GM21529 (cell line): ENCODE measurements around the gene ARMH3.
"Not testable (repeated sequence)": the region's sequence is repeated elsewhere in the genome, so short reads cannot be mapped to it uniquely, and the experiment has no call there.

Source experiments
- ATAC-seq: cut with Tn5 transposase; IDR thresholded peaks from one replicate; pipeline ENCODE4 v1.9.1; 2021; ENCODE audit not compliant: unreplicated experiment

Gene ARMH3

DNA sequence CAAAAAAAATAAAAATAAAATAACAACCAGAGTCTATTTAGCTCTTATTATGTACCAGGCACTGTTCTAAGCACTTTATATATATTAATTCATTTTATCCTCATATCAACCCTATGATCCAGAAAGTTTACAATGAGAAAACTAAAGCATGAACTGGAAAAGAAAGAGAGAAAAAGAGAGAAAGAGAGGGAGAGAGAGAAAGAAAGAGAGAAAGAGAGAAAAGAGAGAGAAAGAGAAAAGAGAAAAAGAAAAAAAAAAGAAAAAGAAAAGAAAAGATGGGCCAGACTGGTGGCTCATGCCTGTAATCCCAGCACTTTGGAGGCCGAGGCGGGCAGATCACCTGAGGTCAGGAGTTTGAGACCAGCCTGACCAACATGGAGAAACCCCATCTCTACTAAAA lies 9.9 kb downstream of the ARMH3 start:
- ATAC-seq: no peak

DNA sequence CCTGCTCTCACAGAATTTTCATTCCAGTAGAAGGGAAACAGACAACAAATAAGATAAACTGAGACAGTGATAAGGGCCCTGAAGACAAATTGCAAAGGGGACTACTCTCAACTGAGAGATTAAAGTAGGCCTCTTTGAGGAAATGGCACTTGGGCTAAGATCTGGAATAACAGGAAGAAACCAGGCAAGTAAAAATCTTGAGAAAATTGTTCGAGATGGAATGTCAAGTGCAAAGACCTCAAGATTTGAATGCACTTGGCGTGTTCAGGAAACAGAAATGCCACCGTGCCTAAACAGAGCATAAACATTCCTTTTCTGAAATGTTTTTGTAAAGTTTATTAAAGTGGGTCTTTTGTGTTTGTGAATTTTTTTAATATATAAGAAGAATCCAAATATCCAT lies 10.7 kb downstream of the ARMH3 start:
- no peak for ATAC-seq

DNA sequence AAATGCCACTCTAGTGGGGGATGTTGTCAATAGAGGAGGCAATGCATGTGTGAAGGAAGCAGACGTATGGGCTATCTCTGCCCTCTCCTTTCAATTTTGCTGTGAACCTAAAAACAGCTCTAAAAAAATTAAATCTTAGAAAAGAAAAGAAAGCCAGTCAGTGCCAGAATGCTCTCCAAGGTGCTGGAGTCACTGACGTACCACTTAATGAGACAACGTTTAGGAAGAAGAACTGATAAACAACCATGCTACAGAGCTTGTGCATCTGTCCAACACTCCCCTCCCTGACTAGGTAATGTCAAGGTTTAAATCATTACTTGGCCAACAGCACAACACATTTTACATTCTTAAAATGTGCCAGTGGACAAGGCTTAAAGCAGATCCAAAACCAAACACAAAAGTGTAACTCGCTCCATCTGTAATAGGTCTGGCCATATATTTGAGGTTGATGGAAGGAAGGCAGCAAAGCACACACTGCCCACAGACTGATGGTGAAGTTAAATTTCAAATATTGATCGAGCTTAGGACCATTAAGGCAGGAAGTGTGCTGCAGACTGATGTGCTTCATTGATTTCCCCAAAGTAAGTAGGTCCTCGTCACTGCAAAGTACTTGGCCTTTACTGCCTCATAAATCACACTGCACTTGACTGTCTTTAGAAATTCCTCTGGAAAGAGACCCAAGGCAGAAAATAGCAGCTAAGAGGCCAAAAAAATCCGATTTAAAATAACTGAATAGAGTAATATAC lies 15.5 kb downstream of the ARMH3 start:
- no peak for ATAC-seq

DNA sequence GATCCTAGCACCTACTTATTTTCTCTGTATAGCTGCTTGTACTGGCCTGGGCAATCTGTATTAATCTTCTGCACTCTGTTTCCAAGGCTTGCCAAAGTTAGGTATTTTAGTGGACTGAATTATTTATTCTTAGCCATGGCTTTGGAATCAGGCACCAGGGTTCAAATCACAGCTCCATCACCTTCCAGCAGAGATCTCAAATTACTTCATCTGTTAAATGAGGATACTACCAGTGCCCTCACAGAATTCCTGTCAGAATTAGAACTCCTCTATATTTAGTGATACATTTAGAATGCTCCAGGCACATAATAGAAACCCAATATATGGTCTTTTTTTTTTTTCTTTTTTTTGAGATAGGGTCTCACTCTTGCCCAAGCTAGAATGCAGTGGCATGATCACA lies 17.6 kb downstream of the ARMH3 start:
- no peak for ATAC-seq

DNA sequence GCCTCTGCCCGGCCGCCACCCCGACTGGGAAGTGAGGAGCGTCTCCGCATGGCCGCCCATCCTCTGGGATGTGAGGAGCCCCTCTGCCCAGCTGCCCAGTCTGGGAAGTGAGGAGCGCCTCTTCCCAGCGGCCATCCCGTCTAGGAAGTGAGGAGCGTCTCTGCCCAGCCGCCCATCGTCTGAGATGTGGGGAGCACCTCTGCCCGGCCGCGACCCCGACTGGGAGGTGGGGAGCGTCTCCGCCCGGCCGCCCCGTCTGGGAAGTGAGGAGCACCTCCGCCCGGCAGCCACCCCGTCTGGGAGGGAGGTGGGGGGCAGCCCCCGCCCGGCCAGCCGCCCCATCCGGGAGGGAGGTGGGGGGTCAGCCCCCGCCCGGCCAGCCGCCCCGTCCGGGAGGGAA lies 20.2 kb downstream of the ARMH3 start:
- ATAC-seq: not testable (repeated sequence)

DNA sequence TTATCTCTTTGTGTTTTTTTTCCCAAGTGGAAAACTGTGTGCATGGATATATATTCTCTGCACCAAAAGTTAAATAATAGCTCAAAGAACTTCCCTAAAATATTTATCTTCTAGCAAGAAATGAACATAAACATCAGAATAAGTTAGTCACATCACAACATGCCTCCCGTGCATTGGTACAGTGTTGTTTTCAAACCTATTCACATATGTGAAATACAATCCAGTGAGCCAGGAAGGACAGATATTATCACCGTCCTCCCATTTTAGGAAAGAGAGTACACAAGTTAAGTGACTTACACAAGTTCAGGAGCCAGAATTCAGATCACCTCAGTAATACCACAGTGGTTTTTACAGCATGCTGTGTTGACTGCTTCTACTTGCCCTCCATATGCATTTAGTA lies 22.2 kb downstream of the ARMH3 start:
- no peak for ATAC-seq

DNA sequence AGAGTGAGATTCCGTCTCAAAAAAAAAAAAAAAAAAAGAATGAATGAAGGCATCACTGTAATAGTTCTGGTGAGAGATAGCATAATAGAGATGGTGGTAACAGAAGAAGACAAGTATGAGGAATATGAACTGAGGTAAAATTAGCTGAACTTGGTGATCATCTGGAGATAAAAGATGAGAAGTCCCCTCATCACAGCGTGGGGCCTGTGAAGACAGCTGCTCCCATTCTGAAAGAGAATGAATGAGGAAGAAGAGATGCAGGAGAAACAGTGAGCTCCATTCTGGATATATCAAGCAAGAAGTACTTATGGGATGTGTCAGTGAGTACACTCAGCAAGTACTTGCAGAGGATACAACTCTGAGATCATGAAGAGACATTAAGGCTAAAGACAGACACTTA lies 28.7 kb downstream of the ARMH3 start:
- no peak for ATAC-seq

DNA sequence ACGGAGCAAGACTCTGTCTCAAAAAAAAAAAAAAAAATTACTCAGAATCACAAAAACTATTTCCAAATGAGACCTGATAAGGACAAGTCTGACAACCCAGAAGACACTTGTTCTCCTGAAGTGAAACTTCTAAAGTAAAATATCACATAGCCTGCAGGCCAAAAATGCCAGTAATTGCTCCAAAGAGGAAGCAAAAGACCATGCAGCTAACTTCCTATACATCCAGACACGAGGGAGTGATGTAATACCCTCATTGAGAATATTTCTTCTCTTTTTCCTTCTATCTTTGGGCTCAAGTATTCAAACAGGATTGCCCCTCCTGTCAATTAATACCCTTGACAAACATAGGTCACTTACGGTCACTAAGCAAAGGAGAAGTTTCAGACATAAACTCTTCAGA lies 31.2 kb downstream of the ARMH3 start:
- no peak for ATAC-seq

DNA sequence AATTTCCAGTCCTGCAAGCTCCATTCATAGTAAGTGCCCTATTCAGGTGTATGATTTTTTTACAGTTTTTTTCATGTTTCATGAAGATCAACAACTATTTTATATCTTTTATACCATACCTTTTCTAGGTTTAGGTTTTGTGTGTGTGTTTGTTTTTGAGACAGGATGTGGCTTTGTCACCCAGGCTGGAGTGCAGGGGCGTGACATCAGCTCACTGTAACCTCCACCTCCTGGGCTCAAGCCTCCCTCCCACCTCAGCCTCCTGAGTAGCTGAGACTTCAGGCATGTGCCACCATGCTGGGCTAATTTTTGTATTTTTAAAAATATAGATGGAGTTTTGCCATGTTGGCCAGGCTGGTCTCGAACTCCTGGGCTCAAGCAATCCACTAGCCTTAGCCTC lies 35.0 kb downstream of the ARMH3 start:
- no peak for ATAC-seq

DNA sequence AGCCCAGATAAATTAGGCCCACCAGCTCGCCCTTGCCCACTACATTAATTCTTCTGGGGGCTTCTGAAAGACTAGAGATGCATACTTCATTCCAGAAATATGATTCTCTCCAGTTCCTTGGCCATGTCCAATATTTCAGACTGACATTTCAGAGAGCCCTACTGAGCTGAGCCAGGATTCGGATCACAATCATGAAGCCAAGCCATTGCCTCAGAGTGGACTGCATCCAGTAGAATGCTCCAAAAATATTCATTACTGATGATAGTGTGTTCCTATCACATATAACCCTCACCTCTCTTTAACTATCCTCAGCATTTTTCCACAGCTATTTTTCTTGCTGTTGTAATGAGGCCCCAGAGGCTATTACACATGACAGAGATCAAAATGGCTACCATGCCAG lies 38.7 kb downstream of the ARMH3 start:
- no peak for ATAC-seq

DNA sequence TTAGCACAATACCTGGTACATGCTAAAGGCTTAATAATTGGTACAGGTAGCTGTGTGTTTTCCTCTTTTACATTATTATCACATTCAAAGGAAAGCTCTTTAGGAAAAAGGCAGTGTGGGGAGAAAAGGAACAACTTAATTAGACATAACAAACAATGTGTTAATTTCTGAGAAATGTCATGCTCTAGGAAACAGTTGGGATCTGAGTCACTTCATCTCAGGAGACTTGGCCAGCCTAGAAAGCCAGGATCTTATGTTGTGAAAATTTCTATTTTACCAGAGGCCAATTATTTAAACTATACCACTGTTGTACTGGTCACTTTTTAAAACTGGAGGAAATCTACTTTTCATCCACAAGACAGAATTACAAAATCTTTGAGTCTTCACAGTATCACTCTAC lies 39.6 kb downstream of the ARMH3 start:
- ATAC-seq: no peak

DNA sequence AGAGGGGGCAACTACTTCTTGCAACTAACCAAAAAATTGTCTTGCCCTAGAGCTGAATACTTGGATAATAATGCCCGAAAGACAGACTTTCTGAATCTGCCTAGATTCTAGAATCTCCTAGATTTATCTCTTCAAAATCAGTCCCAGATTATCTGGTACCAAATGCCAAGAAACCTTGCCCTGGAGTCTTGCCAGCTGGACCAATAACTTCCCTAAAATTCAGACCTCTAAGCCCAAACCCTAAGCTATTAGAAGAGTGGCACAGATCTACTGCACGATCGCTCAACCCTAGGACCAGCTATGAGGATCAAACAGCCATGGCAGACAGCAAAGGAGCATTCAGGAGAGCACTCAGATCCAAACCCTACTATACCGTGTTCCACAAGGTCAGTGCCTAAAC lies 45.0 kb downstream of the ARMH3 start:
- no peak for ATAC-seq

DNA sequence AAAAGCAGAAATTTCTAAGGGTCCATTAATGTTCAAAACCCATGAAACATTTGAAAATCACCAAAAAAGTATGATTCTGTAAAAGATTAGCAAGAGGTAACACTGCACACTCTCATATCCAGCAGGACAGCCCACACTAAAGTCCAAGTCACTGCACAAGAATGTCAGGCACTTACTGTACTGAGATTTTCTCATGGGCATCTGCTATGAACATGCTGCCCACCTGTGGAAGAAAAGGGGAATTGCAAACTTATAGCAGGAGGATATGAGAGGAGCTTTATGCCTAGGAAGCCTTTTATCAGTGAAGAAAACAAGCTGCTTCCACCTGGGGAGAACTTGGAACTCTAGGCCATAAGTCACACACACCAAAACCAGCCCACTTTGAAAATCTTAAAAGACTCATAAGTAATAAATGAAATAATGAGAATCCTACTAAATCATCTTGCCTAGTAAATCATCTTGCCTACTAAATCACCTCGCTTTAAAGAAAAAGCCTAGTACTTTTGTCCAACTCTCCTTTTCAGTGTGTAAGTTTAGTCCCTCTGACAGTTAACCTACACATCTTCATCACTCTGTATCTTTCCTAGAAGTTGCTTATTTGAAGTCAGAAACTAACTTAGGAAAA lies 46.1 kb downstream of the ARMH3 start:
- ATAC-seq: no peak

DNA sequence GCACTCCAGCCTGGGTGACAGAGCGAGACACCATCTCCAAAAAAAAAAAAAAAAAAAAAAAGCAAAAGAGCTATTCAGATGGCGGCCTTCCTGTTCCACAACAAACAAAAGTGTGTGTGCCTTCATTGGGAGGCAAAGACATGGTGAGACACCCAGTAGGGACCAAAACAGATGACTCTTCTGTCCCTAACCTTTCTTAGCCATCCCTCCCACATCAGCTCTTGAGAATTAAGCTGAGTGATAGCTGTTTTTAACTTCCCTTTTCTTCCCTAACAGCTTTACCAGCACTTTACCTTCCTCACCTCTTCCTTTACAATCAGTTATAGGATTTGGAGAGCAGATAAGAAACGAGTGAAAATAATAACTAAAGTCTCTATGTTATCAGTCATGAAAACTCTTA lies 48.2 kb downstream of the ARMH3 start:
- no peak for ATAC-seq

DNA sequence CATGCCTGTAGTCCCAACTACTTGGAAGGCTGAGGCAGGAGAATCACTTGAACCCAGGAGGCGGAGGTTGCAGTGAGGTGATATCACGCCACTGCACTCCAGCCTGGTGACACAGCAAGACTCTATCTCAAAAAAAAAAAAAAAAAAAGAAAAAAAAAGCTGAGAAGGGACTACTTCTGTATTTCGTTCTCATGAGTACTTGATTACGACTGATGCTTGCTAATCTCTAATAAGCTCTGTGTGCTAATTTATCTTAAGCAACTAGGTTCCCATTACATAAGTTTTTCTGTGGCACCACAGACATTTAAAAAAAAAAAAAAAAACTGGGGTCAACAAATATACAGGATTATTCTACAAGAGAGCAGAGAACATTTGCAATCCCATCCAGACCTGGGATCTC lies 48.9 kb downstream of the ARMH3 start:
- ATAC-seq: not testable (repeated sequence)

DNA sequence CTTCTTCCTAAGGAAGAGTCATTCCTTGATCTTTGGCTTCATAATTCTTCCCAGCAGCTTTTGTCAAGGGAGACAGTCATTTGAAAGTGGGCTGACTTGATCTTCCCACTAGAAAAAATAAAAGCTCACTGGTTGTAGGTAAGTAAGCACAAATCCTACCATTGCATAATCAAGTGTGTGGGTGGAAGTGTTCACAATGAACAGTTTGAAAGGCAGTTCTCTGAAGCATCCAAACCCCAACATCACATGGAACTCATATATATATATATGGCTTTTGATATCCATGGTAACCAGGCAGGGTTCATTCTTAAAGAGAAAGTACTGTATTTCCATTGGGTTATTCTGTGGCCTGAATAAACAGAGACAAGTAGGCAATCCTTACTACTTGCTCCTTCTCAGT lies 51.6 kb downstream of the ARMH3 start:
- ATAC-seq: no peak

DNA sequence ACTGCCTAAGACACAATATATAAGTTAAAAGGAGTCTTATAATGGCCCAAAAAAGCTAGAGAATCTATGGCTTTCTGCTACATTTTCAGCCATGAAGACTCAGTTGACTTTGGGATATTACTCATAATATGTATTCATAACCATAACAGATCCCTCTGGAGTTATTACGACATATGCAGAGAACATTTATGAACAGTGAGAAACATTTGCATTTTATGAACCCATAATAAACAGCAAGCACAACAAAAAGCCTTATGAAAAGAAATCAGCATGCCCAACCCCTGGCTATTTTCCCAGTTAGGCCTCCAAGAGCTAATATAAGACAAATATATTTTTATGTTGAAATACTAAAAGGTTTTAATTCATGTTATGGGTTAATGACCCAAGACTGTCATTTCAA lies 52.4 kb downstream of the ARMH3 start:
- no peak for ATAC-seq

DNA sequence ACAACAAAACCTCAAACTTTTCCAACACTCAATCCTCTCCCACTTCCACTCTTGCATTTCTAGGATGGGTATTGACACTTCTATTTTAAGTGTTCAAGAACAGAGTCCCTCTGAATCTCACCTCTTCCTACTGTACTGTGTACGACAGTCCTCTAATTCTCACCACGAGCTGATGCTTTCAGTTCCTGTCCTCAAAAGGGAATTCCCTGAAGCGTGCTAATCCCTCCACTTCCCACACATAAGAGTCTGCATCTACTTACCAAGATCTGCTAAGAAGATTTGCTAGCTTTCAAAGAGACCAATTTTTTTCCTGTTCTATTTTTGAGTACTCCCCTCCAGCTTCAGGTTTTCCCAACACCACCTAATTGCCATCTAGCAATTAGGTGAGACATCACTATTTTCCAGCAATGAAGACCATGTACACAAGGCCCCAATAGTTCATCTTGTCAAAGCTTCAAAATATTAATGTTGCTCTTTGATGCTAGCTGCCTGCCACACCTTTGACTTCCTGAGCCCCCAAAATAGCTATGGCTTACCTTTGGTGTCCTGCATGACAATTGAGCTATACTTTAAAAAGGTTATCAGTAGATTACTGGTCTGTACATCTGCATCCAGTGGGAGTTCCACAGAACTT lies 54.4 kb downstream of the ARMH3 start:
- peak; percentile 78 for ATAC-seq

DNA sequence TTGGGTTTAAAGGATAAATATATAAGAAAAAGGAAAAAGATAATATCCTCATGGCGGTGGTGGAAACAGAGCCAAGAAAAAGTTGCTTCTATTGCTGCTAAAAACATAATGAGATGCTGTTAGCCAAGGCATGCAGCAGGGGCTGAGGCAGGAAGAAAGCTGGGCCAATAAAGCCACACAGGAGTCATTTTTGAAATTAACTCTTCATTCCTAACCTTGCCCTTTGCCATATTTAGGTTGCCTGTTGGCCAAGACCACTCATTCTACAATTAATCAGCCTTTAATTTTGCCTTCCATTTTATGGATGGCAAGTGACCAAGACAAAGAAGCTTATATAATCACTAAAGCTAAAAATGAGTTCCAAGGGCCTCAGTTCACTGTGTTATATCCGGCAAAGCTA lies 58.2 kb downstream of the ARMH3 start:
- ATAC-seq: no peak

DNA sequence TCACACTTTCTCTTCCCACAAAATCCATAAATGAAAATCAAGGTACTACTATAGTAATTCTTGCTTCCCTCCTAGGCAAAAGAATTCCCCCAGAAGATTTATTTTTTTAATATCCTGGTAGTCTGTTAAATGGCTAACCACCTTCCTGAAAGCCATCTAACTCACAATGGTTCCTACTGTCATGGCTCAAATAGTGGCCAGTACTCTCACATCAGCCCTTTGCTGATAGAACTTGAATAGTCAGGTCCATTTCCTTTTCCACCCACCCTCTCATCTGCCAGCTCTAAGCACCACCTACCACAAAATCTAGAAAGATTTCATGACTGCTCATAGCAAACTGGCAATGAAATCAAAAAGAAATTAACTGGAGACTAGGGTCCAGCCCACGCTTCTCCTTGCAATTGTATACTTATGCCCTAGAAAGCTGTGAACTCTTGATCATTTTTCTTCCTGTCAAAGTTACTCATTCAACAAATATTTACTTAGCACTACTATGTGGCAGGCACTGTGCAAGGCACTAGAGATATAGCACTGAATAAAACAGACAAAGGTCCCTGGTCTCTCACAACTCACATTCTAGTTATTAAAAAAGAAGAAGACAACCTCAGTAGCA lies 60.4 kb downstream of the ARMH3 start:
- ATAC-seq: no peak

DNA sequence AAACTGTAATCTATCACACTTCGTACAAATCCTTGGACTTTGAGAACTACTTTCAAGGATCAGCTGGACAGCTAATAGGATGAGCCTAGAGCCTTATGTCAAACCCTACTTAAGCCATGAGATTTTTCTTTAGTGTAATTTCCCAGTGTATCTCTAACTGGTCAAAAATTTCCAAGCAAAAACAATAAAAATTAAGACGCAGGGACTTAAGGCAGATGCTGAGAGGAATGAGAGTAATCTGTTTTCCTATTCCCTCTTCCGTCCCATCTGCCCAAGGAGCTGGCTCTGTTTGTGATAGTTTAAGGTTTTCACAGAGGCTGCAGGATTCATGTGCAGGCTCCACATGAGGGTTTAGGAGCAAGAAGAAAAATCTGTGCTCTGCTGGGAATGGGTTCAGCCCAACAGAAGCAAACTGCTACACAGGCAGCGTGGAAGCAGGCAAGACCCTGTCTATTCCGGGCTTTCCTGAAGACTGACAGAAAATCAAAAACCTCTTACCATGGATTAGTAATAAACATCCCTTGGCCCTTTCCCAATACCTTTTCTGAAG lies 62.2 kb downstream of the ARMH3 start:
- ATAC-seq: no peak

DNA sequence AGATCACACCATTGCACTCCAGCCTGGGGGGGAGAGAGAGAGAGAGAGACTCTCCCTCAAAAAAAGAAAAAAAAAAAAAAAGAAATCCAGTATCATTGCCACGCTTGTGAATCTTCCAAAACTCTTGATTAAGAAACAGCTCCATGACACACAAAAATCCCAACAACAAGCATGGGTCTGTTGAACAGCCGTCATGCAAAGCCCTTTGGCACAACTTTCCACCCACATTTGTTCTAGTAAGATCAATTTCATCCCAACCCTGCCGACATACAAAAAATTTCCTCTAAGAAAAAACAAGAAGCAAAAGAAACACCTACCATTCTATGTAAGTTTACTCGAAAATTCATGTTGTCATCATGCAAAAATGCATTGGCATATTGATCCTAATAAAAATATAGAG lies 62.8 kb downstream of the ARMH3 start:
- ATAC-seq: no peak
